Hepatocyte (in vitro differentiated cells): ENCODE data around the gene POLR1C. TPM values are rescaled to one million over a fixed set of nuclear protein-coding genes. Genes with fewer than 3 reads are reported as not detected.

Experiments used
- DNase-seq: peaks from one replicate; pipeline ENCODE4 v3.0.0-alpha.2; 2016; ENCODE audit warnings: low spot score
- H2AFZ ChIP-seq: fragments of 200-600 bp; sonication (generic); 2 replicates; pipeline ENCODE4 v1.6.0; 2016; ENCODE audit warnings: antibody characterized with exemption, mild to moderate bottlenecking
- H3K27ac ChIP-seq: fragments of 200-600 bp; sonication (generic); 2 replicates; pipeline ENCODE4 v1.5.1; 2016; ENCODE audit warnings: mild to moderate bottlenecking
- H3K27me3 ChIP-seq: fragments of 200-600 bp; sonication (generic); 2 replicates; pipeline ENCODE4 v1.6.1; 2016
- H3K36me3 ChIP-seq: fragments of 200-600 bp; sonication (generic); replicated peaks from 2 replicates; pipeline ENCODE4 v1.5.1; 2016; ENCODE audit warnings: low read depth; ENCODE audit not compliant: insufficient read depth
- H3K4me1 ChIP-seq: fragments of 200-600 bp; sonication (generic); 2 replicates; pipeline ENCODE4 v1.5.1; 2016; ENCODE audit warnings: mild to moderate bottlenecking, moderate library complexity; ENCODE audit not compliant: insufficient read depth
- H3K4me2 ChIP-seq: fragments of 200-600 bp; sonication (generic); 2 replicates; pipeline ENCODE4 v1.6.0; 2016
- H3K4me3 ChIP-seq: fragments of 200-600 bp; sonication (generic); 2 replicates; pipeline ENCODE4 v1.5.1; 2016; ENCODE audit warnings: mild to moderate bottlenecking
- H3K79me2 ChIP-seq: fragments of 200-600 bp; sonication (generic); 2 replicates; pipeline ENCODE4 v1.6.0; 2017; ENCODE audit warnings: mild to moderate bottlenecking
- H3K9me2 ChIP-seq: fragments of 200-600 bp; sonication (generic); replicated peaks from 2 replicates; pipeline ENCODE4 v1.6.0; 2017; ENCODE audit warnings: mild to moderate bottlenecking; ENCODE audit not compliant: insufficient read depth
- H3K9me3 ChIP-seq: fragments of 200-600 bp; sonication (generic); 2 replicates; pipeline ENCODE4 v1.5.1; 2016; ENCODE audit warnings: low read depth, mild to moderate bottlenecking
- H4K20me1 ChIP-seq: fragments of 200-600 bp; sonication (generic); 2 replicates; pipeline ENCODE4 v1.6.0; 2016; ENCODE audit warnings: mild to moderate bottlenecking; ENCODE audit not compliant: insufficient read depth, poor library complexity, severe bottlenecking
- CTCF ChIP-seq: fragments of 200-600 bp; sonication (generic); IDR thresholded peaks from 2 replicates; pipeline ENCODE4 v1.5.1; 2016; ENCODE audit warnings: antibody characterized with exemption, mild to moderate bottlenecking; ENCODE audit not compliant: poor library complexity
- EZH2 ChIP-seq: fragments of 200-600 bp; sonication (generic); IDR thresholded peaks from 2 replicates; pipeline ENCODE4 v1.6.1; 2016; ENCODE audit warnings: antibody characterized with exemption, mild to moderate bottlenecking, borderline replicate concordance
- EZH2phosphoT487 ChIP-seq: fragments of 200-600 bp; sonication (generic); IDR thresholded peaks from one replicate; pipeline ENCODE4 v1.6.1; 2018; ENCODE audit warnings: antibody characterized with exemption, mild to moderate bottlenecking, low read depth, moderate library complexity; ENCODE audit not compliant: unreplicated experiment, severe bottlenecking
- WGBS: methylation state at CpG from one replicate; pipeline ENCODE4 v1.1.6; 2016; ENCODE audit warnings: low lambda C conversion rate; ENCODE audit errors: missing lambda C conversion rate; 5-methylcytosine and 5-hydroxymethylcytosine counted together
- polyA plus RNA-seq: library from polyadenylated mRNA; unstranded; fragments of >200 nt; fragmentation: Nextera tagmentation; extraction: Ambion mirVana; gene quantifications from 2 replicates; pipeline ENCODE4 v1.2.1, GENCODE V29; 2016
- small RNA-seq: library from RNA; depleted of rRNA; stranded (forward); fragments of <200 nt; gene quantifications from one replicate; pipeline ENCODE3, GENCODE V24; 2014
- total RNA-seq: library from RNA; depleted of rRNA; stranded (reverse); fragments of >200 nt; gene quantifications from 2 replicates; pipeline ENCODE4 v1.2.3, GENCODE V29; 2014

The POLR1C gene
- total and polyA plus RNA-seq, 2 experiments from 2014 or later: 26.1 to 36.2 TPM

DNA sequence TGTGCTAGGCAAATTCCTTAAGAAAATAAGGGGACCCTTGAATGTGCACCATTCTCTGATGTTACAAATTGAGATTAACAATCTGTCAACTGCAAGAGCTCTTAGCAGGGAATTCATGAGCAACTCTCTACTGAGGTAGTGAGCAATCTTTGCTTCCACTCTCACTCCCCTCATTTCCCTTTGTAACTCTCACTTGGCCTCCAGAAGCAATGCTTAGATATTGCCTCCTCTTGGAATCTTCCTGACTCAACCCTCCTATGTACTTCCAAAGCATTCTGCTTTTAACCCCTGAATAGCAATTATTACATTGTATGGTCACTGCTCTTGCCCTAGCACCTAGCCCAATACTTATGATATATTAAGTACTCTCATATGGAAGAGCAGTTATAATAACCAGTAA lies 42.4 kb downstream of the POLR1C start:
- peaks cover 4% of the 10 kb centered on the region for H3K36me3 ChIP-seq
- no peaks in the 10 kb centered on the region for H3K9me3 ChIP-seq
- TF ChIP-seq CTCF (no peak), EZH2phosphoT487 (no peak), EZH2 (no peak)
- H4K20me1 ChIP-seq: no peaks in the 10 kb centered on the region
- no peaks in the 10 kb centered on the region for H3K79me2 ChIP-seq
- no peaks in the 10 kb centered on the region for H3K4me1 ChIP-seq
- H3K4me3 ChIP-seq: no peak overlapping the region
- no peak overlapping the region for H2AFZ ChIP-seq
- H3K4me2 ChIP-seq: no peak overlapping the region
- no peak for DNase-seq
- no peaks in the 10 kb centered on the region for H3K27me3 ChIP-seq
- no peaks in the 10 kb centered on the region for H3K9me2 ChIP-seq
- H3K27ac ChIP-seq: no peak overlapping the region

DNA sequence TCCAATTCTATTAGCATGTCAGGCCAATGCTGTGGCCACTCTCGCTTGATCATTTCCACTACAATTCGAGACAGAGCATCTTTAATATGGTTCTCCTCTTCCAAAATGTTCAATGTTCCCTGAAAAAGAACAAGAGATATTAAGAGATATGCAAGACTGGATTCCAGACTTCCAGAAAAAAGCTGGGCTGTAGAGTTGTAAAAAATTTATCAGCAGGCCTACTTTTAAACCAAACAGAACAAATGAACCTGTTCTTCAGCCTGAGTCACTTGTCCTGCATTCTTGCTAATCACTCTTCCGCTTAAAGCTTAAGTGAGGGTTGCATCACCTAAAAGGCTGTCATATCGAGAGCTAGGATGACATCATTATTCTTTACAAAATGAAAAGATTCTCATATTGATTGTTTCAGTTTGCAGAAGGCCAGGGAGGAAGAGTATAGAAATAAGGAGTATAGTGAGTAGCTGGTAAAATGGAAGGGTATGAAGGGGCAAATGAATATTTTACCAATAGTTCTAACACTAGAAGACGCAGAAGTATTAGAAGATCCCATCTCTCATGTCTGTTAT lies 54.1 kb downstream of the POLR1C start:
- Histone ChIP-seq H4K20me1 (no peaks in the 10 kb centered on the region), H3K27ac (peak overlapping the region; percentile 42), H3K79me2 (peaks cover 34% of the 10 kb centered on the region), H3K36me3 (no peaks in the 10 kb centered on the region), H3K4me1 (no peaks in the 10 kb centered on the region), H3K27me3 (no peaks in the 10 kb centered on the region), H3K4me3 (no peak overlapping the region), H3K9me3 (no peaks in the 10 kb centered on the region), H3K4me2 (no peak overlapping the region), H3K9me2 (no peaks in the 10 kb centered on the region), H2AFZ (no peak overlapping the region)
- no peak for TF ChIP-seq EZH2
- TF ChIP-seq EZH2phosphoT487: no peak
- TF ChIP-seq CTCF: no peak
- DNase-seq: peak; percentile 13
- WGBS: 93% methylated on average over 5 of the region's 5 CpGs

Small RNA genes within 50 kb of the gene (small RNA-seq; reads per million reads assigned to genes)
- gene RF00426 (not detected), gene RNU6-1113P (not detected)

Other genes starting within 250 kb of the POLR1C start
- gene SLC22A7, start 218.8 kb upstream of the POLR1C start, total RNA-seq: 24.3 and 31.5 TPM in 2 replicates
- 18.5 and 40.1 TPM in 2 replicates for gene SLC22A7, start 218.8 kb upstream of the POLR1C start, polyA plus RNA-seq
- gene CRIP3, start 208.3 kb upstream of the POLR1C start, total RNA-seq: 0.80 and 1.6 TPM in 2 replicates
- 1.0 and 1.5 TPM in 2 replicates for gene CRIP3, start 208.3 kb upstream of the POLR1C start, polyA plus RNA-seq
- gene ZNF318, start 147.4 kb upstream of the POLR1C start, total RNA-seq: 13.4 and 14.4 TPM in 2 replicates
- gene ZNF318, start 147.4 kb upstream of the POLR1C start, polyA plus RNA-seq: 6.4 and 6.9 TPM in 2 replicates
- 16.7 and 17.6 TPM in 2 replicates for gene ABCC10, start 89.5 kb upstream of the POLR1C start, total RNA-seq
- 33.3 and 41.3 TPM in 2 replicates for gene ABCC10, start 89.5 kb upstream of the POLR1C start, polyA plus RNA-seq
- 0.33 and 0.60 TPM in 2 replicates for gene DLK2, start 61.5 kb upstream of the POLR1C start, total RNA-seq
- 1.8 and 2.1 TPM in 2 replicates for gene DLK2, start 61.5 kb upstream of the POLR1C start, polyA plus RNA-seq
- 14.6 and 16.4 TPM in 2 replicates for gene TJAP1, start 39.5 kb upstream of the POLR1C start, total RNA-seq
- 10.3 and 13.8 TPM in 2 replicates for gene TJAP1, start 39.5 kb upstream of the POLR1C start, polyA plus RNA-seq
- gene LRRC73, start 6.7 kb upstream of the POLR1C start, total RNA-seq: 0.28 TPM in 1 of 2 replicates, not detected in the other
- 0.07 and 0.22 TPM in 2 replicates for gene LRRC73, start 6.7 kb upstream of the POLR1C start, polyA plus RNA-seq
- gene YIPF3, start 163 bp upstream of the POLR1C start, total RNA-seq: 179 and 198 TPM in 2 replicates
- 163 and 166 TPM in 2 replicates for gene YIPF3, start 163 bp upstream of the POLR1C start, polyA plus RNA-seq
- 21.4 and 23.4 TPM in 2 replicates for gene XPO5, start 58.9 kb downstream of the POLR1C start, total RNA-seq
- gene XPO5, start 58.9 kb downstream of the POLR1C start, polyA plus RNA-seq: 12.0 and 16.2 TPM in 2 replicates
- 7.4 and 8.9 TPM in 2 replicates for gene POLH, start 59.1 kb downstream of the POLR1C start, total RNA-seq
- 5.0 and 5.1 TPM in 2 replicates for gene POLH, start 59.1 kb downstream of the POLR1C start, polyA plus RNA-seq
- 42.9 and 59.5 TPM in 2 replicates for gene GTPBP2, start 112.2 kb downstream of the POLR1C start, total RNA-seq
- gene GTPBP2, start 112.2 kb downstream of the POLR1C start, polyA plus RNA-seq: 21.9 and 28.7 TPM in 2 replicates
- gene MAD2L1BP, start 118.8 kb downstream of the POLR1C start, total RNA-seq: 36.3 and 47.6 TPM in 2 replicates
- gene MAD2L1BP, start 118.8 kb downstream of the POLR1C start, polyA plus RNA-seq: 32.1 and 43.8 TPM in 2 replicates
- 0.08 and 0.73 TPM in 2 replicates for gene RSPH9, start 127.9 kb downstream of the POLR1C start, total RNA-seq
- gene RSPH9, start 127.9 kb downstream of the POLR1C start, polyA plus RNA-seq: 1.8 and 2.8 TPM in 2 replicates
- 46.1 and 53.1 TPM in 2 replicates for gene MRPS18A, start 170.7 kb downstream of the POLR1C start, total RNA-seq
- gene MRPS18A, start 170.7 kb downstream of the POLR1C start, polyA plus RNA-seq: 68.8 and 71.1 TPM in 2 replicates